Transverse colon (tissue), 4 donors: ENCODE data around the gene PLAAT5. TPM values are rescaled to one million over a fixed set of nuclear protein-coding genes. Genes with fewer than 3 reads are reported as not detected.
"Not testable (repeated sequence)": the region's sequence is repeated elsewhere in the genome, so short reads cannot be mapped to it uniquely, and the experiment has no call there.

ENCODE experiments used
- DNase-seq: peaks from one replicate; pipeline ENCODE4 v3.0.0-alpha.2; 2019
- H3K27ac ChIP-seq, 4 donors: fragments of 200-600 bp; sonication (generic); 2 replicates each; pipeline ENCODE4 v1.5.1; 2016 to 2018; ENCODE audit warnings: inconsistent platforms in 4 of 4
- H3K27me3 ChIP-seq: fragments of 200-600 bp; sonication (generic); 2 replicates; pipeline ENCODE4 v1.5.1; 2017; ENCODE audit warnings: inconsistent platforms
- H3K36me3 ChIP-seq, 4 donors: fragments of 200-600 bp; sonication (generic); 2 replicates each; pipeline ENCODE4 v1.5.1; 2017 to 2019; ENCODE audit warnings: inconsistent platforms in 4 of 4
- H3K4me1 ChIP-seq, 4 donors: fragments of 200-600 bp; sonication (generic); 2 replicates each; pipeline ENCODE4 v1.5.1; 2017 to 2020; ENCODE audit warnings: inconsistent platforms in 4 of 4
- H3K4me3 ChIP-seq, 4 donors: fragments of 200-600 bp; sonication (generic); 1 replicate in 1 of 4; 2 replicates in 3 of 4; pipeline versions ENCODE4 v1.5.1 to v1.6.1; 2017 to 2019; ENCODE audit warnings: inconsistent platforms in 4 of 4
- H3K9me3 ChIP-seq, 2 donors: fragments of 200-600 bp; sonication (generic); 2 replicates each; pipeline ENCODE4 v1.5.1; 2017 to 2019; ENCODE audit warnings: inconsistent platforms in 2 of 2
- EP300 ChIP-seq: sonication (generic); formaldehyde crosslinking; IDR thresholded peaks from one replicate; pipeline ENCODE4 v1.6.1; 2017; ENCODE audit warnings: antibody characterized with exemption, low read depth
- POLR2A ChIP-seq: fragments of 450-650 bp; IDR thresholded peaks from one replicate; pipeline ENCODE4 v1.6.1; 2016; ENCODE audit warnings: antibody characterized with exemption, mild to moderate bottlenecking, moderate library complexity
- POLR2AphosphoS5 ChIP-seq, 3 donors: sonication (generic); formaldehyde crosslinking; IDR thresholded peaks; one replicate each; pipeline ENCODE4 v1.6.1; 2016; ENCODE audit warnings: antibody characterized with exemption in 3 of 3
- WGBS, 2 donors: methylation state at CpG; one replicate each; pipeline ENCODE4 v1.1.5; 2018; ENCODE audit warnings: low coverage in 1 of 2; 5-methylcytosine and 5-hydroxymethylcytosine counted together
- in situ Hi-C, 4 donors: fragments of 200-750 bp; cut with MboI; loops; one replicate each; pipeline versions ENCODE4 v1.15.0 to v1.15.1; 2017; ENCODE audit warnings: low sequenced_read_pairs in 3 of 4, low pct_ligation_motif_present in 1 of 4, low pct_unique_long_range_greater_than_20kb in 1 of 4
- intact Hi-C: fragments of 100-400 bp; cut with DNase I; formaldehyde crosslinking; loops from one replicate; pipeline ENCODE4 v1.15.1; 2023; ENCODE audit warnings: low total_unique reads
- total RNA-seq, 4 donors: library from RNA; depleted of rRNA; stranded (reverse); fragments of >200 nt; gene quantifications; one replicate each; pipeline ENCODE4 v1.1.0, GENCODE V29; 2016
- TF ChIP-seq, protein P1 (sequence below), 5 experiments: fragments of 200-600 bp in 3 of 5; fragments of 450-650 bp in 2 of 5; sonication (generic) in 3 of 5; IDR thresholded peaks; 1 replicate in 2 of 5; 2 replicates in 3 of 5; pipeline ENCODE4 v1.5.1; 2016 to 2017; ENCODE audit warnings: antibody characterized with exemption in 5 of 5, inconsistent platforms in 3 of 5, mild to moderate bottlenecking in 2 of 5, moderate library complexity in 1 of 5

PLAAT5 gene
- total RNA-seq, 4 donors from 2014 or later, result 0.79 to 1.4 TPM; not detected in 2

- H3K36me3 ChIP-seq, result no peaks in the 10 kb centered on the region
- no peaks in the 10 kb centered on the region for H3K27me3 ChIP-seq
- no peak for DNase-seq
- intact Hi-C loops (no loop called here), in situ Hi-C loops (no loop called here)
- TF ChIP-seq, protein P1, sequence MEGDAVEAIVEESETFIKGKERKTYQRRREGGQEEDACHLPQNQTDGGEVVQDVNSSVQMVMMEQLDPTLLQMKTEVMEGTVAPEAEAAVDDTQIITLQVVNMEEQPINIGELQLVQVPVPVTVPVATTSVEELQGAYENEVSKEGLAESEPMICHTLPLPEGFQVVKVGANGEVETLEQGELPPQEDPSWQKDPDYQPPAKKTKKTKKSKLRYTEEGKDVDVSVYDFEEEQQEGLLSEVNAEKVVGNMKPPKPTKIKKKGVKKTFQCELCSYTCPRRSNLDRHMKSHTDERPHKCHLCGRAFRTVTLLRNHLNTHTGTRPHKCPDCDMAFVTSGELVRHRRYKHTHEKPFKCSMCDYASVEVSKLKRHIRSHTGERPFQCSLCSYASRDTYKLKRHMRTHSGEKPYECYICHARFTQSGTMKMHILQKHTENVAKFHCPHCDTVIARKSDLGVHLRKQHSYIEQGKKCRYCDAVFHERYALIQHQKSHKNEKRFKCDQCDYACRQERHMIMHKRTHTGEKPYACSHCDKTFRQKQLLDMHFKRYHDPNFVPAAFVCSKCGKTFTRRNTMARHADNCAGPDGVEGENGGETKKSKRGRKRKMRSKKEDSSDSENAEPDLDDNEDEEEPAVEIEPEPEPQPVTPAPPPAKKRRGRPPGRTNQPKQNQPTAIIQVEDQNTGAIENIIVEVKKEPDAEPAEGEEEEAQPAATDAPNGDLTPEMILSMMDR (IDR thresholded peaks at IDR 0.05), result no peak
- WGBS, 2 donors, result 90% methylated on average over 2 of the region's 2 CpGs; no CpG with 5 or more reads in 1 of the 2 donors
- H3K27ac ChIP-seq, result no peak overlapping the region
- H3K9me3 ChIP-seq, result no peaks in the 10 kb centered on the region
- H3K4me1 ChIP-seq, result peaks cover 0 to 16% (median 1%) of the 10 kb centered on the region in 4 donors
- H3K4me3 ChIP-seq, result no peak overlapping the region
Observed at GRCh38 chr11:63530021-63530420, 39.1 kb upstream of the PLAAT5 start.

- H3K4me3 ChIP-seq, H3K9me3 ChIP-seq, H3K36me3 ChIP-seq, H3K27me3 ChIP-seq, intact Hi-C loops, DNase-seq, H3K4me1 ChIP-seq, H3K27ac ChIP-seq, in situ Hi-C loops: not testable (repeated sequence)
- WGBS, 2 donors, result 57 to 69% methylated on average over 3 to 6 of the region's 6 CpGs
Observed at GRCh38 chr11:63529373-63529772, 38.4 kb upstream of the PLAAT5 start.

GRCh38 chr11:63528729-63529278 is 37.8 kb upstream of the PLAAT5 start:
- 40 to 68% methylated on average over 1 of the region's 3 CpGs for WGBS, 2 donors
- H3K27ac ChIP-seq, H3K9me3 ChIP-seq, H3K4me3 ChIP-seq, H3K36me3 ChIP-seq, DNase-seq, intact Hi-C loops, H3K4me1 ChIP-seq, H3K27me3 ChIP-seq, in situ Hi-C loops: not testable (repeated sequence)

- H3K9me3 ChIP-seq, DNase-seq, H3K36me3 ChIP-seq, H3K27me3 ChIP-seq, H3K4me3 ChIP-seq, H3K4me1 ChIP-seq, in situ Hi-C loops, H3K27ac ChIP-seq, intact Hi-C loops: not testable (repeated sequence)
- 59 to 79% methylated on average over 3 to 8 of the region's 11 CpGs for WGBS, 2 donors
Observed at GRCh38 chr11:63528156-63528555, 37.2 kb upstream of the PLAAT5 start.

DNA sequence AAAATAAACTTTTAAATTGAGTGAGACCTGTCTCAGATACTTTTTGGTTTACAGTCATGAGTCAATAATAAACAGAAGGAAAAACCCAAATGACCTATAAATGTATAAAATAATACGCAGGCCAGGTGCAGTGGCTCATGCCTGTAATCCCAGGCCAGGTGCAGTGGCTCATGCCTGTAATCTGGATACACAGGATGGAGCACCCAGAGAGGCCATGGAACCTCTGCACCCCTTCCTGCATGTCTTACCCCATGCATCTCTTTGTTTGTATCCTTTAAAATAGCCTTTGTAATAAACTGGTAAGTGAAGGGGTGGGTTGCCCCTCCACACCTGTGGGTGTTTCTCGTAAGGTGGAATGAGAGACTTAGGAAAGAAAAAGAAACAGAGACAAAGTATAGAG is 36.7 kb upstream of the PLAAT5 start:
- TF ChIP-seq, protein P1 (IDR thresholded peaks at IDR 0.05), result no peak
- TF ChIP-seq POLR2AphosphoS5 (IDR thresholded peaks at IDR 0.05) (no peak), EP300 (no peak), POLR2A (no peak)
- H3K27me3 ChIP-seq, result no peaks in the 10 kb centered on the region
- no peak overlapping the region for H3K27ac ChIP-seq
- peaks cover 0 to 7% (median 0%) of the 10 kb centered on the region in 4 donors for H3K4me1 ChIP-seq
- no peak overlapping the region for H3K4me3 ChIP-seq
- no peaks in the 10 kb centered on the region for H3K36me3 ChIP-seq
- intact Hi-C loops, result no loop called here
- no peak for DNase-seq
- 63 to 70% methylated on average over 2 of the region's 2 CpGs for WGBS, 2 donors
- H3K9me3 ChIP-seq, result no peaks in the 10 kb centered on the region
- in situ Hi-C loops, result no loop called here

DNA sequence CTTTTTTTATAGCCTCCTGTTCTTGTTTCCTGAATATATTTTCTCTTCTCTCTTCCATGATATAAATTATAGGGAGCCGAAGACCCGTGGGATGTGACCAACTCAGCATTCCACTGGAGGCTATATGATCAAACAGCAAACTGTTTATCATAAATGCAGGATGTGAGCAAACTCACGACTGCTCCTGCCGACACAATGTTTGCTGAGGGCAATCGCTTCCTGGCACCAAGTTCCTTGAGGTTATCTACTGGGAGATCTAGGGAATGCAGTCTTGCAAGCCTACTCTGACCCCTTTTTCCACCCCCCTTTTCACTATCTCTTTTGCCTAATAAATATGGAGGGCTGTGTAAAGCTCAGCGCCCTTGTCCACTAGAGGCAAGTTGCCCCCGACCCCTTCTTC is 32.2 kb upstream of the PLAAT5 start:
- WGBS, 2 donors, result 60 to 67% methylated on average over 6 to 7 of the region's 7 CpGs
- in situ Hi-C loops, result no loop called here
- H3K4me3 ChIP-seq, result no peak overlapping the region

More for the DNA sequence above, 32.2 kb upstream of the PLAAT5 start:
- no peak overlapping the region for H3K27ac ChIP-seq
- H3K4me1 ChIP-seq, result no peaks in the 10 kb centered on the region
- DNase-seq, result no peak
- TF ChIP-seq EP300 (no peak), POLR2A (no peak), POLR2AphosphoS5 (IDR thresholded peaks at IDR 0.05) (no peak)
- TF ChIP-seq, protein P1 (IDR thresholded peaks at IDR 0.05), result no peak
- no peaks in the 10 kb centered on the region for H3K9me3 ChIP-seq
- H3K36me3 ChIP-seq, result no peaks in the 10 kb centered on the region
- H3K27me3 ChIP-seq, result no peaks in the 10 kb centered on the region
- intact Hi-C loops, result no loop called here
